Left ventricle myocardium inferior (tissue), 1 donor: ENCODE results near the gene PDE11A. TPM values are rescaled to one million over a fixed set of nuclear protein-coding genes. Genes with fewer than 3 reads are reported as not detected.
A peak's percentile ranks its signal among the peaks of the same experiment; 100 is the strongest.

Experiments used
- DNase-seq: peaks from one replicate; pipeline ENCODE4 v3.0.0-alpha.2; 2020
- H3K27ac ChIP-seq: fragments of 200-600 bp; replicated peaks from 2 replicates; pipeline ENCODE4 v1.8.0; 2021
- H3K27me3 ChIP-seq: fragments of 200-600 bp; 2 replicates; pipeline ENCODE4 v1.8.0; 2021; ENCODE audit warnings: low read depth
- H3K36me3 ChIP-seq: fragments of 200-600 bp; 2 replicates; pipeline ENCODE4 v1.8.0; 2021
- H3K4me1 ChIP-seq: fragments of 200-600 bp; 2 replicates; pipeline ENCODE4 v1.8.0; 2021
- H3K4me3 ChIP-seq: fragments of 200-600 bp; 2 replicates; pipeline ENCODE4 v1.8.0; 2021; ENCODE audit warnings: mild to moderate bottlenecking, moderate library complexity
- H3K9me3 ChIP-seq: fragments of 200-600 bp; replicated peaks from 2 replicates; pipeline ENCODE4 v1.8.0; 2021
- CTCF ChIP-seq: fragments of 200-600 bp; IDR thresholded peaks from 2 replicates; pipeline ENCODE4 v1.8.0; 2021; ENCODE audit warnings: antibody characterized with exemption, mild to moderate bottlenecking, borderline replicate concordance
- intact Hi-C: fragments of 100-400 bp; cut with micrococcal nuclease; formaldehyde crosslinking; loops from one replicate; pipeline ENCODE4 v1.11.0; 2022
- total RNA-seq: library from RNA; stranded (reverse); fragmentation: NEBNext Ultra II Directional; extraction: Animal tissue kit (Norgen Biotek cat#: 25700); gene quantifications from one replicate; pipeline ENCODE4 v1.2.1, GENCODE V29; 2021
- donor health status: DM: no; HTN: yes; CAD: no; lungs with severe emphysema.

Gene PDE11A
- total RNA-seq, 1 donor from 2014 or later = 2.5 TPM

GRCh38 chr2:177759443-177759842 is 313.1 kb downstream of the PDE11A start:
- no peaks in the 10 kb centered on the region for H3K36me3 ChIP-seq
- intact Hi-C loops = loop anchor here (10.0 kb wide), 1 partner anchor 595 kb away; no protein-coding TSS in a partner anchor
- peaks cover 22% of the 10 kb centered on the region for H3K4me1 ChIP-seq
- no peaks in the 10 kb centered on the region for H3K9me3 ChIP-seq
- no peak for TF ChIP-seq CTCF
- no peak overlapping the region for H3K4me3 ChIP-seq
- no peaks in the 10 kb centered on the region for H3K27me3 ChIP-seq
- H3K27ac ChIP-seq = no peak overlapping the region
- no peak for DNase-seq

GRCh38 chr2:177758591-177759371 is 313.8 kb downstream of the PDE11A start:
- Histone ChIP-seq H3K27ac (no peak overlapping the region), H3K27me3 (no peaks in the 10 kb centered on the region), H3K4me1 (peaks cover 27% of the 10 kb centered on the region), H3K4me3 (no peak overlapping the region), H3K9me3 (no peaks in the 10 kb centered on the region), H3K36me3 (no peaks in the 10 kb centered on the region)
- TF ChIP-seq CTCF = peak; percentile 65
- no peak for DNase-seq
- intact Hi-C loops = loop anchor here (10.0 kb wide), 1 partner anchor 594 kb away; no protein-coding TSS in a partner anchor

- no peak overlapping the region for H3K4me3 ChIP-seq
- intact Hi-C loops = loop anchor here (10.0 kb wide), 1 partner anchor 592 kb away; no protein-coding TSS in a partner anchor
- DNase-seq = no peak
- TF ChIP-seq CTCF = no peak
- no peak overlapping the region for H3K27ac ChIP-seq
- H3K27me3 ChIP-seq = no peaks in the 10 kb centered on the region
- no peaks in the 10 kb centered on the region for H3K36me3 ChIP-seq
- H3K9me3 ChIP-seq = no peaks in the 10 kb centered on the region
- H3K4me1 ChIP-seq = peaks cover 31% of the 10 kb centered on the region
Measured at GRCh38 chr2:177756336-177756735, 316.2 kb downstream of the PDE11A start.

GRCh38 chr2:177754492-177754873 is 318.1 kb downstream of the PDE11A start:
- no peak for TF ChIP-seq CTCF
- Histone ChIP-seq H3K4me1 (peaks cover 41% of the 10 kb centered on the region), H3K27me3 (no peaks in the 10 kb centered on the region), H3K4me3 (no peak overlapping the region), H3K36me3 (no peaks in the 10 kb centered on the region), H3K9me3 (no peaks in the 10 kb centered on the region), H3K27ac (peak overlapping the region; percentile 63)
- no peak for DNase-seq
- intact Hi-C loops = loop anchor here (10.0 kb wide), 1 partner anchor 590 kb away; no protein-coding TSS in a partner anchor

DNA sequence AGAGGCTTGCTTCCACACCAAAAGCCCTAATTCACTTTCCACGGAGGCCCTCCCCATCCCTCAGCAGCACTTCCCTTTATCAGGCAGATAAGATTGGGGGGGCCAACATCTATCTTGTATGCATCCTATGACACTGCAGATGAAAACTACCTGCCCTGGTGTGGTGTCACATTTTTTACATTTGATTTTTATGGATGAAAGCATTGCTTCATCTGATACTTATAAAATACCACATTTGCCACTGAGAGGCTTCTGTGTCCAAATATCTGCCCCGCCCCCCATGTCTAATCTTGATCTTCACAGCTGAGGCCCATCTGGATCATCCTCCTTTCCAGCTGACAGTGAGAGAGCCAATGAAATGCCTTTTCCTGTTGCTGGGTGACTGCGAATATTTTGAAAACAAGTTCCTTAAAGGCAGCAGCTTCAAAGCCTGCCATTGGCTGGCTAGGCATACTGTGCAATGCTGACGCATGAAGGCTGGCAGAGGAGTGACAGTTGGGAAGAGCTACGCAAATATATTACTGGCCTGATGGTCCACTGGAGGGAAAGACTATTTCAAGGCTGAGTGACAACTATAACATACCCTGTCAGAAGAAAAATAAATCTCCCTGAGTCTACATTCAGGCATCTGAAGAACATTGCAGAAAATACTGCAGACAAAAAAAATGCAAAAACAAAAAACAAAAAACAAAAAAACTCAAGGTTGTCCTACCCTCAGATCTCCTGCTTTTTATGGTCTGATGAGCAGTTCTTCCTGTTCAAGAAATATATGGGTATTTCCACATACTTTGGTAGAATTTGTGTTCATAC is 318.7 kb downstream of the PDE11A start:
- no peak overlapping the region for H3K4me3 ChIP-seq
- H3K4me1 ChIP-seq = peaks cover 41% of the 10 kb centered on the region
- intact Hi-C loops = loop anchor here (10.0 kb wide), 1 partner anchor 589 kb away; no protein-coding TSS in a partner anchor
- H3K36me3 ChIP-seq = no peaks in the 10 kb centered on the region
- peak overlapping the region; percentile 63 for H3K27ac ChIP-seq
- no peaks in the 10 kb centered on the region for H3K9me3 ChIP-seq
- TF ChIP-seq CTCF = no peak
- no peaks in the 10 kb centered on the region for H3K27me3 ChIP-seq
- peak; percentile 67 for DNase-seq
